ENCODE results near the gene TINCR. TPM values are rescaled to one million over a fixed set of nuclear protein-coding genes. Genes with fewer than 3 reads are reported as not detected.

The TINCR gene
- polyA plus RNA-seq, 2 of the 4 experiments (the other 2 are of a cell fraction) = 1.2 to 1.8 TPM

- Histone ChIP-seq H3K4me1 (no peaks in the 10 kb centered on the region), H3K9me3 (no peaks in the 10 kb centered on the region), H3K27ac (no peak overlapping the region), H3K4me3 (no peak overlapping the region), H3K4me2 (no peak overlapping the region)
- no peak for DNase-seq (ENCODE audit: low read depth in 1 of 2, low spot score in 1 of 2)
- ChIA-PET CTCF (interaction anchor here (0.6 to 1.2 kb wide), 3 partner anchors 20 to 490 kb away, joined by 3 to 5 read pairs (median 3); no protein-coding TSS in a partner anchor), POLR2A (no interaction called here)
- TF ChIP-seq GATA3 (IDR thresholded peaks at IDR 0.05; ENCODE audit: borderline replicate concordance) (no peak), MAZ (IDR thresholded peaks at IDR 0.05; ENCODE audit: borderline replicate concordance, low read depth, low read length) (no peak), JUN (IDR thresholded peaks at IDR 0.05) (no peak), HEYL (CRISPR knock-in tag; IDR thresholded peaks at IDR 0.05) (no peak), HOXB5 (CRISPR knock-in tag; IDR thresholded peaks at IDR 0.05) (no peak), RAD21 (conservative IDR thresholded peaks at IDR 0.05 in 1 of 2, IDR thresholded peaks at IDR 0.05 in 1 of 2) (peak in 1 of 2 experiments; percentile 19; a peak in 1 of 5 replicates), HDAC2 (IDR thresholded peaks at IDR 0.05) (no peak)
- 31% methylated on average over 8 of the region's 8 CpGs for WGBS (ENCODE audit: missing lambda C conversion rate)
- no peak for FAIRE-seq
- ATAC-seq = no peak
Measured at GRCh38 chr19:5542665-5543064, 25.1 kb downstream of the TINCR start.

- TF ChIP-seq KDM1A (IDR thresholded peaks at IDR 0.05; ENCODE audit: low read depth) (peak; percentile 27; the same call in 1 of the 2 replicates), NPAS2 (CRISPR knock-in tag; IDR thresholded peaks at IDR 0.05; ENCODE audit: borderline replicate concordance) (no peak)
- no peak for ATAC-seq
- H3K27ac ChIP-seq = no peak overlapping the region
- no peak overlapping the region for H3K4me2 ChIP-seq
- peaks cover 3% of the 10 kb centered on the region; the same call in 1 of the 3 replicates for H3K4me1 ChIP-seq
- CTCF ChIA-PET = interaction anchor here (1.0 kb wide), 1 partner anchor 36 kb away, joined by 3 read pairs; no protein-coding TSS in a partner anchor
- WGBS (ENCODE audit: missing lambda C conversion rate) = 82% methylated on average over 5 of the region's 7 CpGs
- FAIRE-seq = no peak
- POLR2A ChIA-PET = no interaction called here
- no peaks in the 10 kb centered on the region for H3K9me3 ChIP-seq
- DNase-seq (ENCODE audit: low read depth in 1 of 2, low spot score in 1 of 2) = no peak
- H3K4me3 ChIP-seq = no peak overlapping the region
Measured at GRCh38 chr19:5541456-5541855, 26.3 kb downstream of the TINCR start.

- FAIRE-seq = no peak
Measured at GRCh38 chr19:5540208-5540607, 27.5 kb downstream of the TINCR start.

More at GRCh38 chr19:5540208-5540607, 27.5 kb downstream of the TINCR start:
- POLR2A ChIA-PET = no interaction called here
- Histone ChIP-seq H3K4me2 (no peak overlapping the region), H3K4me3 (no peak overlapping the region), H3K4me1 (peaks cover 6% of the 10 kb centered on the region; the same call in 1 of the 3 replicates), H3K9me3 (peaks cover 4% of the 10 kb centered on the region), H3K27ac (no peak overlapping the region)
- ATAC-seq (no peak), DNase-seq (ENCODE audit: low read depth in 1 of 2, low spot score in 1 of 2) (no peak)
- TF ChIP-seq CTCF (IDR thresholded peaks at IDR 0.05) (no peak), TFCP2L1 (CRISPR knock-in tag; IDR thresholded peaks at IDR 0.05) (no peak), HDAC2 (IDR thresholded peaks at IDR 0.05) (no peak), FOSL2 (IDR thresholded peaks at IDR 0.05) (no peak), FOSL2 (CRISPR knock-in tag; IDR thresholded peaks at IDR 0.05) (no peak), POLR2A (IDR thresholded peaks at IDR 0.05; ENCODE audit: low read length) (no peak), CBX2 (IDR thresholded peaks at IDR 0.05; ENCODE audit: borderline replicate concordance, low read depth) (no peak), ELK1 (IDR thresholded peaks at IDR 0.05; ENCODE audit: low read depth, low read length) (no peak)
- CTCF ChIA-PET = interaction anchor here (0.6 to 1.1 kb wide), 3 partner anchors 20 to 510 kb away, joined by 3 read pairs; no protein-coding TSS in a partner anchor
- WGBS (ENCODE audit: missing lambda C conversion rate) = 90% methylated on average over 9 of the region's 10 CpGs
